ENCODE data around the gene EEF1AKMT3. TPM values are rescaled to one million over a fixed set of nuclear protein-coding genes. Genes with fewer than 3 reads are reported as not detected.

The EEF1AKMT3 gene
- total RNA-seq, 2 donors from 2014 or later, result 3.1 to 3.6 TPM

- no peak for ATAC-seq
- DNase-seq (ENCODE audit: low spot score in 2 of 2), result no peak
- Mint-ChIP-seq H3K27ac (peak overlapping the region in 1 of 2 donors; percentile 29), H3K36me3 (no peaks in the 10 kb centered on the region), H3K9me3 (no peaks in the 10 kb centered on the region)
Measured at GRCh38 chr12:57823908-57824640, 51.7 kb downstream of the EEF1AKMT3 start.

DNA sequence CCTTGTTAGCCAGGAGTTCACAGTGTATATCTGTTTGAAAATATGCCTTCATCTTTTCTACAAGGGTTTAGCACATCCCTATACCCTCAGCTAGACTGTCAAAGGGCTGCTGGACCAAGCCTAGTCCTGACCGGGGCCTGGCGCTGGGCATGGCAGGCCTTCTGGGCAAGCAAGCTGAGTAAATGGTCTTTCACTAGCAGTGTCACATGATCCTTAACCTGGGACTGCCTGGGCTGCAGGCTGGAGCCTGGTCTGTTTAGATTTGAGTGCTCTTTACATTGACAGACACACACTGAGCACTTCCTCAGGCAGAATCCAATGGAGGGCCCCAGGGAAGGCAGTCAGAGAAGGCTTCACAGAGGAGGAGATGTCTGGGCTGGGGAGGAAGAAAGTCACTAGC lies 53.0 kb downstream of the EEF1AKMT3 start:
- ATAC-seq (no peak), DNase-seq (ENCODE audit: low spot score in 2 of 2) (no peak)
- peak overlapping the region; percentile 51 to 74 for H3K27ac Mint-ChIP-seq
- H3K36me3 Mint-ChIP-seq, result no peaks in the 10 kb centered on the region
- no peaks in the 10 kb centered on the region for H3K9me3 Mint-ChIP-seq

DNA sequence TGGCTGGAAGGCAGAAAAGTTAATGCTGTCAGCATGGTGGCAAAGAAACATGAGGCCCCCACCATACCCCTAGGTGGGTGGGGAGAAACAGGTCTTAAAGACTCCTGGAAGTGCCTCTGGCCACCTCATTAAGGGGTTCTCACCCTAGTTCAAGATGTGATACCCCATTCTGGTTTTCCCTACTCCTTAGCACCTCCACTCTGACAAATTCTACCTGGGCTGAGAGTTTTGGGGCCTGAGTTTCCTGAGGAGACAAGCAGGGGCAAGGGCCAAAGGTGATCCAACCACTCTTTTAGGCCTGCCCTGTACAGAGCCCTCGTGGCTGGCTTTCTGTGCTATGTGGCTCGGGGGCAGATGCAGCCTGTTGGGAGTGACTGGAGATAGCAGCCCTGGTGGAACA lies 54.0 kb downstream of the EEF1AKMT3 start:
- no peaks in the 10 kb centered on the region for H3K9me3 Mint-ChIP-seq
- H3K27ac Mint-ChIP-seq, result peak overlapping the region in 1 of 2 donors; percentile 33
- DNase-seq (ENCODE audit: low spot score in 2 of 2), result no peak
- H3K36me3 Mint-ChIP-seq, result no peaks in the 10 kb centered on the region
- no peak for ATAC-seq

DNA sequence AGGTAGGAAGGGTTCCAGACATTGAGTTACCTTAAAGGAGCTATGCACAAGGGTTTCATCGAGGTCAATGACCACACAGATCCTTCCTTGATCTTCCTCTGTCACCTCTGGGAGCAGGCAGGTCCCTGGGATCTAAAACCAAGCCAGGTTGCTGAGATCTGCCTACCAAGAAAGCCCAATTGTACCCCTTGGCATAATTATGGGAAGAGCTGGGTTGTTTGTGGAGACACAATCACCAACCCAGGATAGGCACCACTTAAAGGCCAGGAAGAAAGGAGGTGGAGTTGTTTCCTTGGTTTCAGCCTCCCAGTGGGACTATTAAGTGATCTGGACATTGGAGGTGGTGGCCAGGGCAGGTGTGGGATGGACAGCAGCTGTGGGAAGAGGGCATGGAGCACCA lies 54.6 kb downstream of the EEF1AKMT3 start:
- no peaks in the 10 kb centered on the region for H3K36me3 Mint-ChIP-seq
- ATAC-seq, result no peak
- DNase-seq (ENCODE audit: low spot score in 2 of 2), result no peak
- no peaks in the 10 kb centered on the region for H3K9me3 Mint-ChIP-seq
- H3K27ac Mint-ChIP-seq, result peak overlapping the region; percentile 33 to 65

DNA sequence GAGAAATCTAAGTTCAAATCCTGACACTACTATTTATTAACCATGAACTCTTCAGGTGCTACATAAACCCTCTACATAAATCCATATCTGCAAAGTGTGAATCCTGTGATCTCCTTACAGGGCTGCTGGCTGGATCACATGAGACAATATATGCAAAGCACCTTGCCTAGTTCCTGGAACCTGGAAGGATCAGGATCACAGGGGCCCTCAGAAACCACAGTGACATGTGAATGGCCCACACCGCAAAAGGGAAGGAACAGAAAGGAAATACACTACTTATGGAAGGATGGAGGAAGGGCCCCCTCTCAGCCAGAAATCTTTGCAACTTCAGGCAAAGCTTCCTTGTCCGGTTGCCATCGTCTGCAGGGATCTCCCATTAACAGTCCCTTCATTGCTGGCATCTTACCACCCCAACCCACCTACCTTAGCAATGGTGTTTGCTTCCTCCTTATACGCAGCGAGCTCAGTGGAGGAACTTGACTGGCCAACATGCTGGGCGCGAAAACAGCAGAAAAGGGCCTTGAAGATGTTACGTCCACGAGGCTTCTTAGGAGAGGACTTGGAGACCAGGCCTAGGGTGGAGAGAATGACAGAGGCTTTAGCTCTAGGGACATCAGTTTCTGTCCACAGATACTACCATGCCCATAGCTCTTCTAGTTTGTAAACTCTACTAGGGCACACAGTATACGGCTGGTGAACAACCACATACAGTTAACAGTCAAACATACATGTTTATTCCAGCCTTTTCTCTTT lies 56.8 kb downstream of the EEF1AKMT3 start:
- Mint-ChIP-seq H3K9me3 (no peaks in the 10 kb centered on the region), H3K36me3 (no peaks in the 10 kb centered on the region), H3K27ac (peak overlapping the region; percentile 36 to 72)
- DNase-seq (ENCODE audit: low spot score in 2 of 2) (no peak), ATAC-seq (no peak)

- H3K27ac Mint-ChIP-seq, result no peak overlapping the region
- DNase-seq (ENCODE audit: low spot score in 2 of 2) (no peak), ATAC-seq (no peak)
- H3K36me3 Mint-ChIP-seq, result no peaks in the 10 kb centered on the region
- no peaks in the 10 kb centered on the region for H3K9me3 Mint-ChIP-seq
Measured at GRCh38 chr12:57830393-57830792, 58.0 kb downstream of the EEF1AKMT3 start.

Other genes starting within 250 kb of the EEF1AKMT3 start
- 10 to 100 TPM; 66.4 to 77.5 TPM for gene MBD6, start 249.8 kb upstream of the EEF1AKMT3 start, total RNA-seq
- 100 to 1,000 TPM in 1 of 2 donors, 10 to 100 TPM in 1; 77.1 to 122 TPM for gene DCTN2, start 225.4 kb upstream of the EEF1AKMT3 start, total RNA-seq
- gene KIF5A, start 222.6 kb upstream of the EEF1AKMT3 start, total RNA-seq, result 1 to 10 TPM in 1 of 2 donors, under 1 TPM in 1; 0.75 to 3.4 TPM
- 10 to 100 TPM; 13.8 to 43.7 TPM for gene PIP4K2C, start 181.4 kb upstream of the EEF1AKMT3 start, total RNA-seq
- 10 to 100 TPM; 14.5 to 33.5 TPM for gene DTX3, start 167.8 kb upstream of the EEF1AKMT3 start, total RNA-seq
- 1 to 10 TPM in 1 of 2 donors, under 1 TPM in 1; 0.68 to 4.8 TPM for gene ARHGEF25, start 161.2 kb upstream of the EEF1AKMT3 start, total RNA-seq
- 1 to 10 TPM; 2.6 to 3.2 TPM for gene B4GALNT1, start 139.4 kb upstream of the EEF1AKMT3 start, total RNA-seq
- gene OS9, start 78.5 kb upstream of the EEF1AKMT3 start, total RNA-seq, result 100 to 1,000 TPM in 1 of 2 donors, 10 to 100 TPM in 1; 87.1 to 116 TPM
- 10 to 100 TPM; 28.9 to 38.4 TPM for gene AGAP2, start 33.9 kb upstream of the EEF1AKMT3 start, total RNA-seq
- gene TSPAN31, start 27.6 kb upstream of the EEF1AKMT3 start, total RNA-seq, result 10 to 100 TPM in 1 of 2 donors, 1 to 10 TPM in 1; 9.7 to 15.1 TPM
- 100 to 1,000 TPM; 183 to 191 TPM for gene CDK4, start 20.3 kb upstream of the EEF1AKMT3 start, total RNA-seq
- gene MARCHF9, start 17.5 kb upstream of the EEF1AKMT3 start, total RNA-seq, result 10 to 100 TPM; 17.4 to 26.4 TPM
- 10 to 100 TPM in 1 of 2 donors, 1 to 10 TPM in 1; 7.6 to 14.7 TPM for gene CYP27B1, start 5.5 kb upstream of the EEF1AKMT3 start, total RNA-seq
- 10 to 100 TPM; 21.3 to 28.5 TPM for gene METTL1, start 509 bp upstream of the EEF1AKMT3 start, total RNA-seq
- gene TSFM, start 10.2 kb downstream of the EEF1AKMT3 start, total RNA-seq, result 10 to 100 TPM; 35.9 to 50.2 TPM
- 1 to 10 TPM in 1 of 2 donors, under 1 TPM in 1; 0.23 to 3.1 TPM for gene AVIL, start 46.1 kb downstream of the EEF1AKMT3 start, total RNA-seq
- gene CTDSP2, start 74.1 kb downstream of the EEF1AKMT3 start, total RNA-seq, result 100 to 1,000 TPM in 1 of 2 donors, 10 to 100 TPM in 1; 76.3 to 103 TPM
- 10 to 100 TPM; 15.3 to 15.5 TPM for gene ATP23, start 169.0 kb downstream of the EEF1AKMT3 start, total RNA-seq

All from activated naive CD4-positive, alpha-beta T cell treated with anti-CD3 and anti-CD28 coated beads, Interleukin-2, amount 50 U/mL, for 72 hours (primary cell).